Measurements from ENCODE around the gene PRODH2.

PRODH2 gene

DNA sequence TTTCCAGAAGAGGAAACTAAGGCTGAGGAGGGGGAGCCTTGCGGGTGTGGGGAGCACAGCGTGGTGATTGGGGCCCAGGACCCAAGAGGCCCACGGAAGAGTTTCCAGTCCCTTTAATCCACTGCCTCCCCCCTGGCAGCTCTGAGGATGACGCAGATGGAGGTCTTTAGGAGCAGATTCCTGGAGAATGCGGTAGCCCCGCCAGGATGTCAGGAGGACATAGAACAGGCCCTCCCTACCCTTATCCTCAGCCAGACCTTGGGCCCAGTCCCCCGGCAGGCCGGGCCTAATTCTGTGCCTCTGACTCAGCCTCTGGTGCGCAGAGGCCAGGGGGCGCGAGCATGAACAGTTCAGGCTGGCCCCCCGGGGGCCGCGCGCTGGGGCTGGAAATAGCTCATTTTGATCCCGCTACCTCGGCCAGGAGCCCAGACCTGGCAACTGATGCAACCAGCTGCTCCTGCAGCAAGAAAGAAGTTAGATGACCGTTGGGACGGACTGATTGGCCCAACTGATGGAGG, 55.4 kb downstream of the PRODH2 start:
- peaks cover 7% of the 10 kb centered on the region for H3K36me3 ChIP-seq (ENCODE audit: control insufficient read depth, low read depth, low read length)
- no peaks in the 10 kb centered on the region for H3K9me3 ChIP-seq (ENCODE audit: control insufficient read depth, low read depth, low read length)
- peak overlapping the region; percentile 30 for H3K27ac ChIP-seq (ENCODE audit: low read length)
- peaks cover 4% of the 10 kb centered on the region for H3K4me1 ChIP-seq (ENCODE audit: control insufficient read depth, low read depth, low read length)
- peak overlapping the region; percentile 100 for H3K4me3 ChIP-seq (ENCODE audit: low read length)
- H3K9ac ChIP-seq (ENCODE audit: low read length), result peak overlapping the region; percentile 70
- H3K27me3 ChIP-seq (ENCODE audit: control insufficient read depth, insufficient read depth, low read length), result no peaks in the 10 kb centered on the region

DNA sequence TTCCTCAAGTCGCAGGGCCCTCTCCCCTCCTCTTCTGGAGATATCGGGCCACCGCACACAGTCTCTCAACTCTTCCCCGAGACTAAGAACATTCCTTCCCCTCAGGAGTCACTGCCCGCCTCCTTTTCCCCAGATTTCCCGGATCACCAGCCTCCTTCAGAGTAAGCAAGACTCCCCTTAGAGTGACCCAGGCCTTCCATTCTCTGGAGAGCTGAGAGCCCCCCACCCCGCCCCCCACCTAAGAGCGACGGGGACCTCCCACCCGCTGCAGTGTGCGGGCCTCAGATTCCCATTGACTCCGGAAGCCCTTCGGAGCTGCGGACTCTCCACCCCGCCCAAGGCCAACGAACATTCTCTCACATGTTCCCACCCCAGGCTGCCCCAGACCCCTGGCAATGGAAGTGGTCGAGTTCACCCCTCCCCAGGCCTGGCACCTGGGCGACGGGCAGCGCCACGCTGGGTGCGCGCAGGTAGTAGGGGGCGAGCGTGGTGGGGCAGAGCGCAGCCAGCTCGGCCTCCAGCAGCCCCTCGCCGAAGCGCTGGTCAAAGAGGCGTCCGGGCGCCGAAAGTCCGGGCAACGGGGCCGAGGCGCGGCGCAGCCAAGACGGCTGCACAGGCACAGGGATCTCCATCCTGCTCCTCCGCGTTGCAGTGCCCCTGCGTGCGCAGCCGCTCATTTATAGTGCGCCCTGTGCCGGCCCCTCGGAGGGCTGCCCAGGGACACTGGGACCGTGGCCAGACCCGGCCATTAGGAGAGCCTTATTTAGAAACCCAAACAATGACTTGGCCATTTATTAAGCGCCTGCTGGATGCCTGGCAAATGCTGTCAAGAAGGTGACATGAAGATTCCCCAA, 56.0 kb downstream of the PRODH2 start, which contains the start of gene HSPB6:
HSPB6 (minus strand) TSS at position 653 of the 854 bp plus-strand sequence; CDS start at position 632, 21 bp downstream.
- Histone ChIP-seq H3K4me3 (ENCODE audit: low read length) (peak within 1 kb of the TSS; percentile 100), H3K36me3 (ENCODE audit: control insufficient read depth, low read depth, low read length) (no peaks in the 10 kb centered on the region), H3K9ac (ENCODE audit: low read length) (peak within 1 kb of the TSS; percentile 70), H3K9me3 (ENCODE audit: control insufficient read depth, low read depth, low read length) (no peaks in the 10 kb centered on the region), H3K27me3 (ENCODE audit: control insufficient read depth, insufficient read depth, low read length) (no peaks in the 10 kb centered on the region), H3K4me1 (ENCODE audit: control insufficient read depth, low read depth, low read length) (peaks cover 4% of the 10 kb centered on the region), H3K27ac (ENCODE audit: low read length) (peak within 1 kb of the TSS; percentile 30)

DNA sequence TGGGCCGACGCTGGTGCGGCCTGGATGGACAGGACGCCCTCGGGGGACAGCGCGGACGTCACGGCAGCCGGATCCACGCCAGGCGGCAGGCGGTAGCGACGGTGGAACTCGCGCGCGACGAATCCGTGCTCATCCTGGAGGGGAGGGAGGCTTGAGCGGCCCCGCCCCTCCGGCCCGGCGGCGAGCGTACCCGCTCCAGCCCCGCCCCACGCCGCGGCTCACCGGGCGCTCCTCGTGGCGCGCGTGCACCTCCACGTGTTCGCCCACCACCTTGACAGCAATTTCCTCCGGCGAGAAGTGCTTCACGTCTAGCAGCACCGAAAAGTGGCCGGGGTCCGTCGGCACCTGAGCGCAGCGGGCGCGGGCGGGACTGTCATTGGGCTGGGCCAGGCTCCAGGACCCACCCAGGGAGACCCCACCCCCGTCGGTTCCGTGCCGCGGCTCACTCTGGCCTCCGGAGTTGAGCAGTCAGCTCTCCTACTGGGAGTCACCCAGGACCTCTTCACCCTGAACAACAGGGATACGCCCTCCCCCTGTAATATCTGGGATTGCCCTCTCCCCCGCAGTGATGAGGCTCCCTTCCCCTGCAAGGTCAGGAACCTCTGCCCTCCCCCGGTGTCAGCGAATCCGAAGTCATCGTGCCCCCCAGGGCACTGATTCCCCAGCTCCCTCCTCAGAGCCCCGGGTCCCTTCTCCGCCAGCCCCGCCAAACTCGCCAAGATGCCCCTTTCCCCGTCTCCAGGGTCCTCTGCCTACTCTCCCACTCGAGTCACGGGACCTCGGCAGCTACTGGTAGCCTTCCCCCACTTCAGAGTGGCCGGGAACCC, 56.9 kb downstream of the PRODH2 start:
- no peaks in the 10 kb centered on the region for H3K36me3 ChIP-seq (ENCODE audit: control insufficient read depth, low read depth, low read length)
- no peaks in the 10 kb centered on the region for H3K9me3 ChIP-seq (ENCODE audit: control insufficient read depth, low read depth, low read length)
- H3K27ac ChIP-seq (ENCODE audit: low read length), result no peak overlapping the region
- H3K4me3 ChIP-seq (ENCODE audit: low read length), result no peak overlapping the region
- H3K27me3 ChIP-seq (ENCODE audit: control insufficient read depth, insufficient read depth, low read length), result no peaks in the 10 kb centered on the region
- H3K9ac ChIP-seq (ENCODE audit: low read length), result no peak overlapping the region
- H3K4me1 ChIP-seq (ENCODE audit: control insufficient read depth, low read depth, low read length), result peaks cover 4% of the 10 kb centered on the region

DNA sequence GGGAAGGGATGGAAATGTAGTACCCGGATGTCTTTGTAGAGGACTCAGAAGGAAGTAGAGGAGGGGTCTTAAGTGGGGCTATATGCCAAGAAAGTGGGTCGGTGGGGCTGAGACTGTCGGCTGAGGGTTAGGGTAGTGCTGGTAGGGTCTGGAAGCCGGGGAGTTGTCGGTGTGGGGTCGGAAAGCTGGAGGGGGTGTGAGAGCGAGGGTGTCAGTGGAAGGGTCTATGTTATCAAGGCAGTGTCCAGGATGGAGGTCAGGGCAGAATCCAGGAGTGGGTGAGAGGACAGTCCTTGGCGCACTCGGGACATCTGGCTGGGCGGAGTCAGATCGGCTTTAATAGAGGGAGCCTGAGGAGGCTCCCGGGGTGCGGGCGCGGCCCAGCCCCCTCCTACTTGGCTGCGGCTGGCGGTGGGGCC, 57.5 kb downstream of the PRODH2 start:
- Histone ChIP-seq H3K27me3 (ENCODE audit: control insufficient read depth, insufficient read depth, low read length) (no peaks in the 10 kb centered on the region), H3K9ac (ENCODE audit: low read length) (no peak overlapping the region), H3K36me3 (ENCODE audit: control insufficient read depth, low read depth, low read length) (no peaks in the 10 kb centered on the region), H3K4me3 (ENCODE audit: low read length) (no peak overlapping the region), H3K4me1 (ENCODE audit: control insufficient read depth, low read depth, low read length) (peaks cover 4% of the 10 kb centered on the region), H3K9me3 (ENCODE audit: control insufficient read depth, low read depth, low read length) (no peaks in the 10 kb centered on the region), H3K27ac (ENCODE audit: low read length) (no peak overlapping the region)

DNA sequence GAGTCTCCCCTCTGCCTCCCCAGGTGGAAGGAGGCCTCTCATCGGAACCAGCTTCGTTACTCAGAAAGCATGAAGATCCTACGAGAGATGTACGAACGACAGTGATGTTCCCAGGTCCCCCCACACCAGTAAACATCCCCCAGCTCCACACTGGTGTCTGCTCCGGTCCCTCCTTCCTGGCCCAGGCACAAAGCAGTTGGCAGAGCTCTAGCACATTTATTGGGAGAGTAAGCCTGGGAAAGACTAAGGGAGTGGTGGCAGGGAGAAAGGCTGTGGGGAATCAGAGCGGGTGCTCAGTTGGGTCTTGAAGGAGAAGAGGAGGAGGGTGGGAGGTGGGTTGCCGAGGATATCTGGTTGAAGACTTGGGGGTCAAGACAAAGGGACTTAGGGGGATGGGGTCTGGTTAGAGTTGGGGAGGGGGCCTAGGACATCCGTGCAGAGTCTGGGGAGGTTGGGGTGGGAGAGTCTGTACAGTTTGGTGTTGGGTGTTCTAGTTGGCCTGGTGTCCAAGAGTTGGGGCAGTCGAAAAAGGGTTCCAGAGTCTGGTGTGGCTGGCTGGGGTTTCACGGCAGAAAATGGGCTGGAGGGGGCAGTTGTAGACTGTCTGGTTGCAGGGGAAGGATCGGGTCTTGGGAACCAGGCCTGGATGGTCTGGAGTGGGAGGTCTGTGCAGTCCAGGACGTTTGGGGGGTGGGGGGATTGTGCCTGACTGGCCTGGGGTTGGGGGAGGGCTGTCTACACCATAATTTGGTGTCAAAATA, 58.1 kb downstream of the PRODH2 start:
- Histone ChIP-seq H3K4me3 (ENCODE audit: low read length) (no peak overlapping the region), H3K4me1 (ENCODE audit: control insufficient read depth, low read depth, low read length) (peaks cover 4% of the 10 kb centered on the region), H3K36me3 (ENCODE audit: control insufficient read depth, low read depth, low read length) (no peaks in the 10 kb centered on the region), H3K27ac (ENCODE audit: low read length) (no peak overlapping the region), H3K9me3 (ENCODE audit: control insufficient read depth, low read depth, low read length) (no peaks in the 10 kb centered on the region), H3K27me3 (ENCODE audit: control insufficient read depth, insufficient read depth, low read length) (no peaks in the 10 kb centered on the region), H3K9ac (ENCODE audit: low read length) (no peak overlapping the region)

DNA sequence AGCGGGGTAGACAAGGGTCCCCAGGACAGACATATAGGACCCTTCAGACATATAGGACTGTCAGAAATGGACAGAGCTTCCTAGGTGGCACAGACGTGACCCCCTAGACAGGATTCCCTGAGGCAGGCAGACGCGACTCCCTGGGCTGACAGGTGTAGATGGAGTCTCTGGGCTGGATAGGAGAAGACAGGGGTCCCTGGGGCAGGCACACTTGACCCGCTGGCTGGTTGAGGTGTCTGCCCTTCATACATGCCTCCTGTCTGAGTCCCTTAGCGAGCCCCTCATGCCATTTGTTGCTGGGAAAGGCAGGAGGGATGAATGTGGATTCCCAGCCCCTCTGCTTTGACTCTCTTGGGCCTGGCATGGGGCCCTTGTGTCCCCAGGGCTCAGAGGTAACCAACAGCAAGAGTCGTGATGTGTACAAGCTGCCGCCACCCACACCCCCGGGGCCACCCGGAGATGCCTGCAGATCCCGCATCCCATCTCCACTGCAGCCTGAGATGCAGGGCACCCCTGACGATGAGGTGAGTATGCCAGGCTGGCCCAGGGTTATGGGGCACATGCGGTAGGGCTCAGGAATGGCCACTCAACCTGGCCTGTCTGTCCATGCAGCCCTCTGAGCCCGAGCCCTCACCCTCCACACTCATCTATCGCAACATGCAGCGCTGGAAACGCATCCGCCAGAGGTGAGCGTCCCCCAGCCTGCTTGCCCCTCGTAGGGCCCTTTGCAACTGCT, 58.8 kb downstream of the PRODH2 start:
- no peaks in the 10 kb centered on the region for H3K9me3 ChIP-seq (ENCODE audit: control insufficient read depth, low read depth, low read length)
- no peaks in the 10 kb centered on the region for H3K27me3 ChIP-seq (ENCODE audit: control insufficient read depth, insufficient read depth, low read length)
- H3K36me3 ChIP-seq (ENCODE audit: control insufficient read depth, low read depth, low read length), result no peaks in the 10 kb centered on the region
- no peak overlapping the region for H3K9ac ChIP-seq (ENCODE audit: low read length)
- H3K4me1 ChIP-seq (ENCODE audit: control insufficient read depth, low read depth, low read length), result peaks cover 4% of the 10 kb centered on the region
- H3K27ac ChIP-seq (ENCODE audit: low read length), result no peak overlapping the region
- H3K4me3 ChIP-seq (ENCODE audit: low read length), result no peak overlapping the region

DNA sequence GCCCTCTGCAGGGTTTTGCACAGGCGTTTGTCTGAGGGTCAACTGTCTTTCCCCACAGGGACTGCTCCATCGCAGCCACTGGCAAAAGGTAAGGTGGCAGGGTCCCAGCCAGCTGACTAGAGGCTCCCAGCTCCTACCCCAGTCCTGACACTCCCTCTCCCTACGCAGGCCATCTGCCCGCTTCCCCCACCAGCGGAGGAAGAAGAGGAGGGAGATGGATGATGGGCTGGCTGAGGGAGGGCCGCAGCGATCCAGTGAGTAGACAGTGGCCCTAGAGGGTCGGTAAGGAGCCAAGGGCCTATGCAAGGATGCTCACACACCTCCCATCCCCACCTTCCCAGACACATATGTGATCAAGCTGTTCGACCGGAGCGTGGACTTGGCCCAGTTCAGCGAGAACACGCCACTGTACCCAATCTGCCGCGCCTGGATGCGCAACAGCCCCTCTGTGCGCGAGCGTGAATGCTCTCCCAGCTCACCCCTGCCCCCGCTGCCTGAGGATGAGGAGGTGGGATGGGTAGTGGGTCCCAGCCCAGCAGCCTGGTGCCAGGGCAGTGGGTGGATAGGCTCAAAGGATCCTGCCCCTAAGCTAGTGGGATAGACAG, 59.8 kb downstream of the PRODH2 start:
- no peaks in the 10 kb centered on the region for H3K9me3 ChIP-seq (ENCODE audit: control insufficient read depth, low read depth, low read length)
- H3K27ac ChIP-seq (ENCODE audit: low read length), result no peak overlapping the region
- H3K4me3 ChIP-seq (ENCODE audit: low read length), result no peak overlapping the region
- H3K27me3 ChIP-seq (ENCODE audit: control insufficient read depth, insufficient read depth, low read length), result no peaks in the 10 kb centered on the region
- no peak overlapping the region for H3K9ac ChIP-seq (ENCODE audit: low read length)
- peaks cover 4% of the 10 kb centered on the region for H3K4me1 ChIP-seq (ENCODE audit: control insufficient read depth, low read depth, low read length)
- H3K36me3 ChIP-seq (ENCODE audit: control insufficient read depth, low read depth, low read length), result no peaks in the 10 kb centered on the region

DNA sequence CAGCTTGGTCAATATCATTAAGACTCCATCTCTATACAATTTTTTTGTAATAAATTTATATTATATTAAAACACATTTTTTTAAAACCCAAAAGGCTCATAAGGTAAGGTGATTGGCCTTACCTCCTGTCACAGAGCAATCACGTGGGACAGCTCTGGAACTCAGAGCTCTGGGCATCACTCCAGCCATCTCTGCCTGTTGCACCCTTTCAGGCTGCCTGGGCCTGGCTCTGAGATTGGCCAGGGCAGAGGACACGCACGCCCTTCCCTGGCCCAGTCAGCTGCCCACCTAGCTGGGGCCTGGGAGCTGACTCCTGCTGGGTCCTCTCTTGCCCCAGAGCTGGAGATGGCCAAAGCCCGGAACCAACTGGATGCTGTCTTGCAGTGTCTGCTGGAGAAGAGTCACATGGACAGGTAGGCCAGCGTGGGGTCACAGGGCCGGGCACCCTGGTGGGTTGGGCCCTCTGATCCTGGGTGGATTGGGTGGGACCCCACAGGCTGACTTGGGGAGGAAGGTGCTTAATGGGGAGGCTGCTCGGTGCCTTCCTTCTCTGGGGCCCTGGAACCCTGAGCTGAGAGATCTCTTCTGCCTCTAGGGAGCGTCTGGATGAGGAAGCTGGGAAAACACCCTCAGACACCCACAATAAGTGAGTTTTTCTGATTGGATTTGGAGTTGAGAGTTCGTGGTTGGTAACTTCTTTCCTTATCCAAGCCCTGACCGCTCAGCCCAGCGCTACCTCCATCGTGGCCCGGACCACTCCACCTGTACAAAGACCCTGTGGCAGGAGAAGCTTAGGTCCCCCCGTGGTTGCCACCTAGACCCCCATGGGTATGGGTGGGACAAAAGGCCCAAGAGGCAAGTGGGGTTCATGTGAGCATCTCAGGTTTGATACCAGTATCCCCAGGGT, 60.6 kb downstream of the PRODH2 start:
- H3K27ac ChIP-seq (ENCODE audit: low read length), result no peak overlapping the region
- no peak overlapping the region for H3K9ac ChIP-seq (ENCODE audit: low read length)
- H3K4me1 ChIP-seq (ENCODE audit: control insufficient read depth, low read depth, low read length), result peaks cover under 1% of the 10 kb centered on the region
- H3K4me3 ChIP-seq (ENCODE audit: low read length), result no peak overlapping the region
- H3K9me3 ChIP-seq (ENCODE audit: control insufficient read depth, low read depth, low read length), result no peaks in the 10 kb centered on the region
- no peaks in the 10 kb centered on the region for H3K36me3 ChIP-seq (ENCODE audit: control insufficient read depth, low read depth, low read length)
- no peaks in the 10 kb centered on the region for H3K27me3 ChIP-seq (ENCODE audit: control insufficient read depth, insufficient read depth, low read length)

DNA sequence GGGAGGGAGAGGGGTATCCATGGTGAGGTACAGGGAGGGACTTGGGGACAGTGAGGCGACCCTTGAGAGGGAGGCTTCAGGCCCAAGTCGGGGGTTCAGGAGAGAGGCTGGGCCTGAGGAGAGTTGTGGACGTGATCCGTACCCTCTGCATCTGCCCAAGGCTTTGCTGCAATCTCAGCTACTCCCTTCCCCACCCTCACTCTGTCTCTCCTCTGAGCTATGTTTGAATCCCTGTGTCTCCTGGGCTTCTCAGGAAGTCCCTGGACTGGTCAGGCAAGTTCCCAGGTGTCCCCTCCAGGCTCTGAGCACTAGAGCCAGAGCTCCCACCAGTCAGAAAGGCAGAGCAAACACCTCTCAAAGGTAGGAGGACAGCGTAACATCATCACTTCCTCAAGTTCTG, 62.5 kb downstream of the PRODH2 start:
- Histone ChIP-seq H3K9me3 (ENCODE audit: control insufficient read depth, low read depth, low read length) (no peaks in the 10 kb centered on the region), H3K36me3 (ENCODE audit: control insufficient read depth, low read depth, low read length) (no peaks in the 10 kb centered on the region), H3K4me1 (ENCODE audit: control insufficient read depth, low read depth, low read length) (no peaks in the 10 kb centered on the region), H3K9ac (ENCODE audit: low read length) (no peak overlapping the region), H3K27ac (ENCODE audit: low read length) (no peak overlapping the region), H3K4me3 (ENCODE audit: low read length) (no peak overlapping the region), H3K27me3 (ENCODE audit: control insufficient read depth, insufficient read depth, low read length) (no peaks in the 10 kb centered on the region)
